ENCODE data around the gene HOXD12. TPM values are rescaled to one million over a fixed set of nuclear protein-coding genes. Genes with fewer than 3 reads are reported as not detected.
A peak's percentile ranks its signal among the peaks of the same experiment; 100 is the strongest.

HOXD12 gene
- polyA plus RNA-seq, 1 of the 3 experiments (the other 2 are of a cell fraction) = not detected

GRCh38 chr2:176115883-176116813, 16.6 kb downstream of the HOXD12 start, which contains the start of gene HOXD10:
Gene HOXD10 (plus strand): TSS chr2:176116778. CDS start chr2:176116834, 56 bp downstream.
- Histone ChIP-seq H3K9ac (no peak within 1 kb of the TSS), H3K4me3 (ENCODE audit: low read depth in 2 of 2, low read length in 1 of 2) (peak within 1 kb of the TSS; percentile 41 to 45), H4K20me1 (ENCODE audit: insufficient read depth) (no peaks in the 10 kb centered on the region), H3K4me1 (ENCODE audit: control insufficient read depth in 1 of 2, insufficient read depth in 2 of 2, low read depth in 1 of 2, low read length in 1 of 2) (peaks cover 0 to 10% of the 10 kb centered on the region in 2 experiments; a peak in 2 of 4 replicates), H2AFZ (ENCODE audit: low read depth) (0 out of 2 replicates have a peak within 1 kb of the TSS, but pooled peaks have one; percentile 29), H3K9me2 (no peaks in the 10 kb centered on the region), H3K36me3 (replicated peaks in 1 of 2; ENCODE audit: control insufficient read depth in 1 of 2, insufficient read depth in 2 of 2, low read length in 1 of 2) (no peaks in the 10 kb centered on the region), H3K4me2 (peak within 1 kb of the TSS; percentile 57), H3K9me3 (no peaks in the 10 kb centered on the region), H3K27ac (ENCODE audit: low read depth in 2 of 2, low read length in 1 of 2) (no peak within 1 kb of the TSS), H3F3A (replicated peaks; ENCODE audit: insufficient read depth) (no peaks in the 10 kb centered on the region), H3K79me2 (ENCODE audit: insufficient read depth) (no peaks in the 10 kb centered on the region), H3K27me3 (ENCODE audit: insufficient read depth) (peaks cover 53% of the 10 kb centered on the region; the same call in 1 of the 2 replicates)
- DNase-seq = peak; percentile 90
- CTCF ChIA-PET = interaction anchor here (0.6 to 17.7 kb wide), 24 partner anchors 8 to 1048 kb away, joined by 3 to 264 read pairs (median 4); partner anchors contain the start of genes HOXD11, HOXD12, HOXD13 and HOXD9
- POLR2A ChIA-PET = no interaction called here
- WGBS (ENCODE audit: low lambda C conversion rate) = 52% methylated on average over 39 of the region's 66 CpGs
- TF ChIP-seq, protein P1, sequence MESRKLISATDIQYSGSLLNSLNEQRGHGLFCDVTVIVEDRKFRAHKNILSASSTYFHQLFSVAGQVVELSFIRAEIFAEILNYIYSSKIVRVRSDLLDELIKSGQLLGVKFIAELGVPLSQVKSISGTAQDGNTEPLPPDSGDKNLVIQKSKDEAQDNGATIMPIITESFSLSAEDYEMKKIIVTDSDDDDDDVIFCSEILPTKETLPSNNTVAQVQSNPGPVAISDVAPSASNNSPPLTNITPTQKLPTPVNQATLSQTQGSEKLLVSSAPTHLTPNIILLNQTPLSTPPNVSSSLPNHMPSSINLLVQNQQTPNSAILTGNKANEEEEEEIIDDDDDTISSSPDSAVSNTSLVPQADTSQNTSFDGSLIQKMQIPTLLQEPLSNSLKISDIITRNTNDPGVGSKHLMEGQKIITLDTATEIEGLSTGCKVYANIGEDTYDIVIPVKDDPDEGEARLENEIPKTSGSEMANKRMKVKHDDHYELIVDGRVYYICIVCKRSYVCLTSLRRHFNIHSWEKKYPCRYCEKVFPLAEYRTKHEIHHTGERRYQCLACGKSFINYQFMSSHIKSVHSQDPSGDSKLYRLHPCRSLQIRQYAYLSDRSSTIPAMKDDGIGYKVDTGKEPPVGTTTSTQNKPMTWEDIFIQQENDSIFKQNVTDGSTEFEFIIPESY (IDR thresholded peaks at IDR 0.05; ENCODE audit: borderline replicate concordance, low read depth) = no peak
- no peak for TF ChIP-seq TEAD4 (IDR thresholded peaks at IDR 0.05; ENCODE audit: borderline replicate concordance, insufficient read depth)
- TF ChIP-seq FOSL2 (IDR thresholded peaks at IDR 0.05; ENCODE audit: borderline replicate concordance, low read depth) = no peak
- TF ChIP-seq RXRA (IDR thresholded peaks at IDR 0.05; ENCODE audit: borderline replicate concordance, low read depth) = no peak
- no peak for TF ChIP-seq GATA2 (CRISPR knock-in tag; IDR thresholded peaks at IDR 0.05)
- no peak for TF ChIP-seq JUND (IDR thresholded peaks at IDR 0.05)
- no peak for TF ChIP-seq YY1 (IDR thresholded peaks at IDR 0.05; ENCODE audit: low read depth)
- TF ChIP-seq PBX3 (IDR thresholded peaks at IDR 0.05) = no peak
- no peak for TF ChIP-seq RCOR1 (IDR thresholded peaks at IDR 0.05; ENCODE audit: low read length)
- peak; percentile 93 for TF ChIP-seq USF1 (IDR thresholded peaks at IDR 0.05; ENCODE audit: borderline replicate concordance, low read depth)
- TF ChIP-seq FOXJ3 (CRISPR knock-in tag; IDR thresholded peaks at IDR 0.05) = no peak
- no peak for TF ChIP-seq MXI1 (IDR thresholded peaks at IDR 0.05; ENCODE audit: low read depth, low read length)
- TF ChIP-seq CTCF (IDR thresholded peaks at IDR 0.05) = peak; percentile 52
- no peak; the same call in 1 of the 2 replicates for TF ChIP-seq SIN3A (IDR thresholded peaks at IDR 0.05; ENCODE audit: borderline replicate concordance, low read depth, low read length)
- TF ChIP-seq MEF2A (IDR thresholded peaks at IDR 0.05; ENCODE audit: borderline replicate concordance, low read depth) = no peak
- TF ChIP-seq NFIC (IDR thresholded peaks at IDR 0.05; ENCODE audit: borderline replicate concordance) = no peak
- no peak for TF ChIP-seq RFX5 (IDR thresholded peaks at IDR 0.05; ENCODE audit: low read length)
- TF ChIP-seq, protein P2, sequence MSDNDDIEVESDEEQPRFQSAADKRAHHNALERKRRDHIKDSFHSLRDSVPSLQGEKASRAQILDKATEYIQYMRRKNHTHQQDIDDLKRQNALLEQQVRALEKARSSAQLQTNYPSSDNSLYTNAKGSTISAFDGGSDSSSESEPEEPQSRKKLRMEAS (IDR thresholded peaks at IDR 0.05; ENCODE audit: low read depth) = peak; percentile 68; the same call in 1 of the 2 replicates
- peak; percentile 65 for TF ChIP-seq RAD21 (IDR thresholded peaks at IDR 0.05; ENCODE audit: low read length)
- no peak for TF ChIP-seq POLR2AphosphoS5 (IDR thresholded peaks at IDR 0.05; ENCODE audit: low read depth, low read length)
- TF ChIP-seq ELF1 (IDR thresholded peaks at IDR 0.05) = no peak
- no peak for TF ChIP-seq CHD2 (IDR thresholded peaks at IDR 0.05; ENCODE audit: low read length, partially characterized antibody)
- no peak for TF ChIP-seq NRF1 (IDR thresholded peaks at IDR 0.05; ENCODE audit: low read depth, low read length)
- TF ChIP-seq FOXM1 (IDR thresholded peaks at IDR 0.05; ENCODE audit: low read depth) = no peak
- no peak for TF ChIP-seq EP300 (IDR thresholded peaks at IDR 0.05; ENCODE audit: borderline replicate concordance in 1 of 2, low read depth in 1 of 2, low read length in 1 of 2)
- no peak for TF ChIP-seq EZH2phosphoT487 (IDR thresholded peaks at IDR 0.05; ENCODE audit: borderline replicate concordance, low read depth)
- TF ChIP-seq SMC3 (IDR thresholded peaks at IDR 0.05; ENCODE audit: low read depth, low read length) = peak; percentile 23; the same call in 1 of the 2 replicates

Data from SK-N-SH (cell line).